Esophagus squamous epithelium (tissue), 5 donors: ENCODE results near the gene EFCAB8. TPM values are rescaled to one million over a fixed set of nuclear protein-coding genes. Genes with fewer than 3 reads are reported as not detected.

Source experiments
- DNase-seq: peaks from one replicate; lab custom pipeline; 2025; lab: John Stamatoyannopoulos, UW
- H3K27ac ChIP-seq, 4 donors: fragments of 200-600 bp; sonication (generic); one replicate each; pipeline ENCODE4 v1.5.1; 2016 to 2019; ENCODE audit warnings: mild to moderate bottlenecking in 1 of 4
- H3K27me3 ChIP-seq, 4 donors: fragments of 200-600 bp; sonication (generic); 1 replicate in 3 of 4; 2 replicates in 1 of 4; pipeline versions ENCODE4 v1.5.1 to v1.6.0; 2017 to 2021; ENCODE audit warnings: antibody characterized with exemption in 1 of 4
- H3K36me3 ChIP-seq, 3 donors: fragments of 200-600 bp; sonication (generic); one replicate each; pipeline ENCODE4 v1.5.1; 2016 to 2019
- H3K4me1 ChIP-seq, 3 donors: fragments of 200-600 bp; sonication (generic); one replicate each; pipeline ENCODE4 v1.5.1; 2017 to 2019
- H3K4me3 ChIP-seq, 4 donors: fragments of 200-600 bp; sonication (generic); 1 replicate in 3 of 4; 2 replicates in 1 of 4; pipeline ENCODE4 v1.5.1; 2016 to 2019; ENCODE audit warnings: mild to moderate bottlenecking in 2 of 4, moderate library complexity in 1 of 4
- H3K9me3 ChIP-seq, 3 donors: fragments of 200-600 bp; sonication (generic); one replicate each; pipeline ENCODE4 v1.5.1; 2016 to 2019
- CTCF ChIP-seq, 6 experiments: fragments of 450-650 bp in 4 of 6; fragments of 200-600 bp in 2 of 6; sonication (generic) in 2 of 6; IDR thresholded peaks; one replicate each; pipeline ENCODE4 v1.5.1; 2016 to 2019; ENCODE audit warnings: antibody characterized with exemption in 6 of 6, mild to moderate bottlenecking in 4 of 6, moderate library complexity in 4 of 6
- POLR2A ChIP-seq, 4 donors: fragments of 450-650 bp; IDR thresholded peaks; one replicate each; pipeline ENCODE4 v1.6.1; 2017; ENCODE audit warnings: antibody characterized with exemption in 4 of 4, mild to moderate bottlenecking in 4 of 4, moderate library complexity in 3 of 4
- WGBS, 2 donors: methylation state at CpG; one replicate each; pipeline ENCODE4 v1.1.5; 2018; 5-methylcytosine and 5-hydroxymethylcytosine counted together
- intact Hi-C: fragments of 100-400 bp; cut with DNase I; formaldehyde crosslinking; loops from one replicate; pipeline ENCODE4 v1.15.0; 2022
- total RNA-seq, 4 donors: library from RNA; depleted of rRNA; stranded (reverse); fragments of >200 nt; gene quantifications; one replicate each; pipeline ENCODE4 v1.1.0, GENCODE V29; 2016
- donor health status: DM: yes; HTN: yes; CAD: no.

Gene EFCAB8
- total RNA-seq, 4 donors from 2014 or later = 0.38 TPM; not detected in 3

- Histone ChIP-seq H3K27ac (no peak overlapping the region), H3K4me1 (peaks cover 0 to 3% (median 0%) of the 10 kb centered on the region in 3 donors), H3K36me3 (no peaks in the 10 kb centered on the region), H3K9me3 (no peaks in the 10 kb centered on the region), H3K27me3 (peaks cover 0 to 2% (median 0%) of the 10 kb centered on the region in 4 donors), H3K4me3 (no peak overlapping the region)
- no peak for TF ChIP-seq POLR2A (IDR thresholded peaks at IDR 0.05)
- TF ChIP-seq CTCF (IDR thresholded peaks at IDR 0.05) = no peak
- intact Hi-C loops = loop anchor here (10.0 kb wide), 1 partner anchor 188 kb away; no protein-coding TSS in a partner anchor
- WGBS, 2 donors = 79 to 84% methylated on average over 4 to 7 of the region's 13 CpGs
- no peak for DNase-seq
Measured at GRCh38 chr20:32906871-32907495, 48.3 kb downstream of the EFCAB8 start.

GRCh38 chr20:32907886-32908285 is 49.2 kb downstream of the EFCAB8 start:
- intact Hi-C loops = loop anchor here (10.0 kb wide), 1 partner anchor 187 kb away; no protein-coding TSS in a partner anchor
- no peaks in the 10 kb centered on the region for H3K4me1 ChIP-seq
- peaks cover 0 to 2% (median 0%) of the 10 kb centered on the region in 4 donors for H3K27me3 ChIP-seq
- no peaks in the 10 kb centered on the region for H3K36me3 ChIP-seq
- TF ChIP-seq POLR2A (IDR thresholded peaks at IDR 0.05) (no peak), CTCF (IDR thresholded peaks at IDR 0.05) (no peak)
- H3K4me3 ChIP-seq = no peak overlapping the region
- no peaks in the 10 kb centered on the region for H3K9me3 ChIP-seq
- no peak overlapping the region for H3K27ac ChIP-seq
- WGBS, 2 donors = 100% methylated on average over 1 of the region's 13 CpGs; no CpG with 5 or more reads in 1 of the 2 donors
- no peak for DNase-seq

DNA sequence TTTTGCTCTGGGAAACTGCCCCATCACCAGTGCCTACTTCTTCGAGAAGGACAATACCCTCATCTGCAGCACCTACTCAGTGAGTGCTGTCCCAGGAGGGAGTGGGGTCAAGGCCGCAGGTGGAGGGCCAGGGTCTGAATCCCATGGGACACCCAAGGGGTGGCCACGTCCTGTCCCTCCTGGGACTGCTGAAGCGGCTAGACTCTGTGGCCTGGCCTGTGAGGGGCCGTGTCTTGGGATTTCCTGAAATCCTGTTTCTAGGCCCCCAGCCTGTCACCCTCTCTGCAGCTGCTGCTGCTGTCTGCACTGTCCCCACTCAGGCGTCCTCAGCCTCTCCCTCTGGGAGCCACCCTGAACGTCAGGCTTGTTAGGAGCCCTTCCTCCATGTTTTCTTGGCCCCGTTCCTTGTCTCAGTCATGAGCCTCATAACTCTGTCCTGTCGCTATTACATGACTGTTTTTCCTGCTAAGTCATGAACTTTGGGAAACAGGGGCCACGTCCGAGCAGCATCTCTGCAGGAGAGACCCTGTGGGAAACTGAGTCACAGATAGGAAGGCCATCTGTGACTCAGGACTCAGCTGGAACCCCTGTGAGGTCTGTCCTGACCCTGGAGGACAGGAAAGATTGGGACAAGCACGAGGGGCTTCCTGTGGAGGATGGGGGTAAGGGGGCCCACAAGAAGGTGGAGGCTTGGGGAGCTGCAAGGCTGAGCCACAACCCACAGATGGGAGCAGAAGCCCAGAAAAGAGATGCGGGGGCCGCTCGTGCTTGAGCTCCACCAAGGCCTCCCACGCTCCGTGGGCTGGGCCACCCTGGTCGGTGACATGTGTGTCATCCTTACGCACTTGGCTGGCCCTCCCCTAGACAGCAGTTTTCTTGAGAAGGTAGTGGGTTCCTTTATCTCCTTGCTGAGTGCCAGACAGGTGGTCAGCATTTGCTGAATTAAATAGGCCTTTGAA is 49.9 kb downstream of the EFCAB8 start:
- Histone ChIP-seq H3K4me1 (no peaks in the 10 kb centered on the region), H3K9me3 (no peaks in the 10 kb centered on the region), H3K27me3 (peaks cover 0 to 2% (median 0%) of the 10 kb centered on the region in 4 donors), H3K36me3 (no peaks in the 10 kb centered on the region), H3K4me3 (no peak overlapping the region), H3K27ac (no peak overlapping the region)
- intact Hi-C loops = loop anchor here (10.0 kb wide), 1 partner anchor 186 kb away; no protein-coding TSS in a partner anchor
- TF ChIP-seq CTCF (IDR thresholded peaks at IDR 0.05) (no peak), POLR2A (IDR thresholded peaks at IDR 0.05) (no peak)
- WGBS, 2 donors = 76 to 77% methylated on average over 7 to 15 of the region's 19 CpGs
- DNase-seq = no peak

- Histone ChIP-seq H3K4me1 (no peaks in the 10 kb centered on the region), H3K36me3 (no peaks in the 10 kb centered on the region), H3K4me3 (no peak overlapping the region), H3K27me3 (peaks cover 0 to 2% (median 0%) of the 10 kb centered on the region in 4 donors), H3K27ac (no peak overlapping the region), H3K9me3 (no peaks in the 10 kb centered on the region)
- DNase-seq = no peak
- intact Hi-C loops = loop anchor here (10.0 kb wide), 1 partner anchor 185 kb away; no protein-coding TSS in a partner anchor
- WGBS, 2 donors = 77 to 78% methylated on average over 5 to 9 of the region's 9 CpGs
- TF ChIP-seq CTCF (IDR thresholded peaks at IDR 0.05) (no peak), POLR2A (IDR thresholded peaks at IDR 0.05) (no peak)
Measured at GRCh38 chr20:32909451-32909850, 50.7 kb downstream of the EFCAB8 start.
